CD4-positive, alpha-beta T cell treated with Interleukin-15 for 4 hours (primary cell): ENCODE measurements around the gene LRCH1.
A peak's percentile ranks its signal among the peaks of the same experiment; 100 is the strongest.
"Not testable (repeated sequence)": the region's sequence is repeated elsewhere in the genome, so short reads cannot be mapped to it uniquely, and the experiment has no call there.

Source experiments
- DNase-seq: peaks from one replicate; pipeline ENCODE4 v3.0.0-alpha.2; 2020; ENCODE audit warnings: low spot score

The LRCH1 gene, protein sequence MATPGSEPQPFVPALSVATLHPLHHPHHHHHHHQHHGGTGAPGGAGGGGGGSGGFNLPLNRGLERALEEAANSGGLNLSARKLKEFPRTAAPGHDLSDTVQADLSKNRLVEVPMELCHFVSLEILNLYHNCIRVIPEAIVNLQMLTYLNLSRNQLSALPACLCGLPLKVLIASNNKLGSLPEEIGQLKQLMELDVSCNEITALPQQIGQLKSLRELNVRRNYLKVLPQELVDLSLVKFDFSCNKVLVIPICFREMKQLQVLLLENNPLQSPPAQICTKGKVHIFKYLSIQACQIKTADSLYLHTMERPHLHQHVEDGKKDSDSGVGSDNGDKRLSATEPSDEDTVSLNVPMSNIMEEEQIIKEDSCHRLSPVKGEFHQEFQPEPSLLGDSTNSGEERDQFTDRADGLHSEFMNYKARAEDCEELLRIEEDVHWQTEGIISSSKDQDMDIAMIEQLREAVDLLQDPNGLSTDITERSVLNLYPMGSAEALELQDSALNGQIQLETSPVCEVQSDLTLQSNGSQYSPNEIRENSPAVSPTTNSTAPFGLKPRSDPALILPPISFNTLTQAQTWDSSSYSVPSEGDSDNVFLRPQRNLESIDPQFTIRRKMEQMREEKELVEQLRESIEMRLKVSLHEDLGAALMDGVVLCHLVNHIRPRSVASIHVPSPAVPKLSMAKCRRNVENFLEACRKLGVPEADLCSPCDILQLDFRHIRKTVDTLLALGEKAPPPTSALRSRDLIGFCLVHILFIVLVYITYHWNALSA

GRCh38 chr13:46552889-46553520 lies at the start of gene LRCH1:
LRCH1 (plus strand) TSS chr13:46553170; CDS start chr13:46553397, 227 bp downstream.
- DNase-seq: peak; percentile 82

DNA sequence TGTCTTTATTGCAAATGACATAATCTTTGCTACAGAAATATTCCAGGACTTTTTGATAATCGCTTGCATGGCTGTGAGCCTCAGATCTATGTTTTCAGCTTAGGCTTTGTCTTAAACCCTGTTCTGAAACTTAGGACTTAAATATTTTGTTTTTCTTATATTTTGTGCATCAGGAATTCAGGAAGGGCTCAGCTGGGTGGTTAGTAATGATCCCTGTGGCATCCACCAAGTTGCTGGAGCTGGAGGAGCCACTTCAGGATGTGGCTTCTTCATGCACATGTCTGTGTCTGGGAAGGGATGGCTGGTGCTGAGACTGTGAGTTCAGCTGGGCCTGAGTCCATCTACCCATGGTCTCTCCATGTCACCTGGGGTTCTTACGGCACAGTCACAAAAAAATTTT lies 48.9 kb upstream of the LRCH1 start:
- DNase-seq: no peak

DNA sequence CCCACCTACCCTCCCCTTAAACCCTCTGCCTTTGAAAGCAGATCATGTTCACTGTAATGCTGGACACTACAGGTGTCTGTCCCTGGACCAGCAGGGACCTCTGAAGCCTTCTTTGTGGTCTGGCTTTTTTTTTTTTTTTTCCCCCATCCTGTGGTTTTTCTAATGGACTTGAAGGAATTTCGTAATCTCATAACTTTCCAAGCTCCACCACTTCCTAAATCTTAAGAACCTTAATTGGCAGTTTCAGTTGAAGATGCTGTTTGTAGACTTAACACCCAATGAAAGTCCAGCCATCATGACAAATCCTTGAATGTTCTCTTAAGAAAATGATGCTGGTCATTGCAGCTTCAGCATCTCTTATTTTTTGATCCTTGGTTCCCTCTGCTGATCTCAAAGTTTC lies 45.0 kb upstream of the LRCH1 start:
- no peak for DNase-seq

DNA sequence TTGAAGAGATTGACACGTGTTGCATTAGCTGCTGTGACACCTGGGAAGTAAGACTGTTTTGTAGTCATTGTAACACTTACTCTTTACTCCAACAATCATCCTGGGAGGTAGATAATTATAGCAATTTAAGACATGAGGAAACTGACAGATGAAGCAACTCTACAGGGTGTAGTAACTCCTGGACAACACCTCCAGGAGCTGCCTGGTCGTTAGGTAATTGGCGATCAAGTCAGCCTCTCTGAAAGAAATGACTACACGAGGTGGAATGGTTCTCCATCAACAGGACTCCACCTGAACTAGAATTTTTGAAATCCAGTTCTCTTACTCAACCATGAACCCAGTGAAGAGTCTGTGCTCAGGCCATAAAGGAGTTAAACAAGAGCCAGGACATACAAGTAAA lies 43.0 kb upstream of the LRCH1 start:
- no peak for DNase-seq

GRCh38 chr13:46515803-46516202 lies 37.2 kb upstream of the LRCH1 start:
- DNase-seq: no peak

- no peak for DNase-seq
Measured at GRCh38 chr13:46516599-46517338, 36.2 kb upstream of the LRCH1 start.

DNA sequence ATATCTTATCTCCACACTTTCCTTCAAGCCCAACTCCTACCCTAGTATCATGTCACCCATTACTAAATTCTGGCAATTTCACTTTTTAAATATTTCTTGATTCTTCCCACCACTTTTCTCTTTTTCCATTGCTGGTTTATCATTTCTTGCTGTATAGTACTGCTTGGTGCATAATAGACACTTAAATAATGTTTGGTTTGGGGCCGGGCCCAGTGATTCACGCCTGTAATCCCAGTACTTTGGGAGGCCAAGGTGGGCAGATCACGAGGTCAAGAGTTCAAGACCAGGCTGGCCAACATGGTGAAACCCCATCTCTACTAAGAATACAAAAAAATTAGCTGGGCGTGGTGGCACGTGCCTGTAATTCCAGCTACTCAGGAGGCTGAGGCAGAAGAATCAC lies 35.2 kb upstream of the LRCH1 start:
- DNase-seq: not testable (repeated sequence)

DNA sequence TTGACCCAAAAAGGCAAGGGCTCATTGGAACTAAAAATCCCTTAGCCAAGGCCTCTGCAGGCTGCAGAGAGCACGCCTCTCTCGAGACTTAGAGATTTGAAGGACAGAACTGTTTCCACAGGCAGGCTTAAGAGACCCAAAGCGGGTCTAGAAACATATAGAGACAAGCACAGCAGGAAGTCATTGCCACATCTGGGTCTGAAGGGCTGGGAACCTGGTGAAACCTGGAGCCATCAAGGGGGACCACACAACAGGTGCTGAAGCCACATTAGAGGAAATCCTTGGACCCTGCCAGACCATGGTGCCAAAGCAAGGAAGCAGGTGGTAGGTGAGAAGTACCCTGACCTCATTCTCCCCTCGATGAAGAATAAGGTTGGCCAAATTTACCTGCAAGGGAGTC lies 33.8 kb upstream of the LRCH1 start:
- no peak for DNase-seq

- no peak for DNase-seq
Measured at GRCh38 chr13:46520166-46520565, 32.8 kb upstream of the LRCH1 start.

DNA sequence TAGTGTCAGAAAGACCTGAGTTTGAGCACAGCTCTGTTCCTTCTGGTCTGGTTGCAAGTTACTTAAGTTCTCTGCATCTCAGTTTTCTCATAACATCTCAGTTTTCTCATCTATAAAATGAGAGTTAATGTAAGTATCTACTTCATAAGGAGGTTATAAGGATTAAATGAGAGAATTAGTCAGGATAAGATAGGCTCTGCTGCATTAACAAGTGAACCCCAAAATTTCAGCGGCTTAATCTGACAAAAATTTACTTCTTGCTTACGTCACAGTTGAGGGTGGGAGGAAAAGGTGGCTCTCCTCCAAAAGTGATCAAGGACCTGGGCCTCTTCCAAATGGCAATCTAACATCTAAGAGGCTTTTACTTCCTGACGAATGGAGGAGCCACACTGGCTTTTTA lies 31.5 kb upstream of the LRCH1 start:
- no peak for DNase-seq

- DNase-seq: no peak
Measured at GRCh38 chr13:46521921-46522747, 30.8 kb upstream of the LRCH1 start.

- no peak for DNase-seq
Measured at GRCh38 chr13:46522748-46523030, 30.3 kb upstream of the LRCH1 start.

- no peak for DNase-seq
Measured at GRCh38 chr13:46523972-46524752, 28.8 kb upstream of the LRCH1 start.

GRCh38 chr13:46526100-46526735 lies 26.8 kb upstream of the LRCH1 start:
- DNase-seq: no peak

DNA sequence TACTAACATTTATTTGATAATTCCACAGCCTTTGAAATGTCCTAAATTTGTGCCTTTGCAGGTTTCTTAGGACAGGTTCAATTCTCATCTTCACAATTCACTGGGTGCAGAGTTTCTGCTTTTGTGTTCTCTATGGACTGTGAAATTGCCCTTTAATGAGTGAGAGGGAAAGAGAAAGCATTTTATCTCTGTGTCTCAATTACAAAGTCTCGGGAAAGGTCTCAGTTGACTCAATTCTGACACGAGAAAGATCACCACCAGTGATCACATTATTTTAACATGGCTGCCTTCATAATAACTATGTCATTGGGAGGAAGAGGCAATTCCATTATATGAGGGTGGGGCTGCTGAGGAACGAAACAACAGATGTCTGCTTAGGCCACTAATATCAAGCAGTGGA lies 26.2 kb upstream of the LRCH1 start:
- no peak for DNase-seq

GRCh38 chr13:46527237-46527636 lies 25.7 kb upstream of the LRCH1 start:
- DNase-seq: no peak

- no peak for DNase-seq
Measured at GRCh38 chr13:46529216-46529919, 23.6 kb upstream of the LRCH1 start.

DNA sequence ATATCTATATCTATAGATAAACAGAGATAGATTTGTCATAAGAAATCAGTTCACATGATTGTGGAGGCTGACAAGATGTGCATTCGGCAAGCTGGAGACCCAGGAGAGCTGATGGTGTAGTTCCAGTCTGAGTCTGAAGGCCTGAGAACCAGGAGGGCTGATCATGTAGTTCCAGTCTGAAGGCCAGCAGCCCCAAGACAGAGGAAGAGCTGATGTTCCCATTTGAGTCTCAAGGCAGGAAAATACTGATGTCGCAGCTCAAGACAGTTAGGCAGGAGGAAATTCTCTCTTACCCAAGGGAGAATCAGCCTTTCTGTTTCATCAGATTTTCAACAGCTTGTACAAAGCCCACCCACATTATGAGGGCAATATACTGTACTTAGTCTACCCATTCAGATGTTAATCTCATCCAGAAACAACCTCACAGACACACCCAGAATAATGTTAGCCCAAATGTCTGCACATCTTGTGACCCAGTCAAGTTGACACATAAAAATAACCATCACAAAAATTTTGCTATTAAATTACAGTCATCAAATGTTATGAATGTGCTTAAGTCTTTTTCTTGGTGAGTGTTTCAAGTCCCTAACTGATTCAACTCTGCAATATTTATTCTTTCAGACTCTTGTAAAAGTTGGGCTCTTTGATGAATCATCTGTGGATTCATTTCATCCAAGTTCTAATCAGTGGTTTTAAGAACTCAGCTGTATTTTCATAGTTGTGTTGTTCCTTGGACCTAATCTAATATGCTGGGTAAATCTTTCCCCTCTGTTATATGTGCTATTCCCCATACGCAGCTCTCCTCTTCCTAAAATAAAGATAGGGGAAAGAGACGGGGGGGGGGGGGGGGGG lies 22.7 kb upstream of the LRCH1 start:
- no peak for DNase-seq

DNA sequence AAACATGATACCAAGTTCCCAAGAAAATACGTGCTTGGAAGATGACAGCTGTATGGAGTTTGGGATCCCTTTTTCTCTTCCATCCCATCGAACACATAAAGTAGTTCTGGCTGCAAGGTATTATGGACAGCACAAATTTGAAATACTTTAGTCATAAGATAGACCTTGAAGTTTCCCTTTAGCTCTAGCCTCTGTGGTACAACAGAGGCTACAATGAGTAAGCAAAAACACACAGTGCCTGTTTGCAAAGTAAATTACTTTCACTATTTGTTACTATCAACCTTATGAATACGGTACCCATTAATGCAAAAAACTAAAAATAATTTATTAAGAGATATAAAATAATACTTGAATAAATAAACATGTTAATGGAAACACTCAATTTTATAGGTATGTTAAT lies 21.0 kb upstream of the LRCH1 start:
- DNase-seq: no peak
